Tibial artery (tissue), 4 donors: ENCODE measurements around the gene SLC35G3.

Experiments used
- DNase-seq, 2 donors: peaks; one replicate each; pipeline ENCODE4 v3.0.0-alpha.2; 2019
- H3K27ac ChIP-seq, 2 donors: fragments of 200-600 bp; sonication (generic) in 1 of 2; 1 replicate in 1 of 2; 2 replicates in 1 of 2; pipeline ENCODE4 v1.5.1; 2018 to 2019; ENCODE audit warnings: mild to moderate bottlenecking in 1 of 2
- H3K27me3 ChIP-seq, 2 donors: fragments of 200-600 bp; sonication (generic) in 1 of 2; one replicate each; pipeline versions ENCODE4 v1.5.1 to v1.6.0; 2016 to 2019
- H3K36me3 ChIP-seq, 3 donors: fragments of 200-600 bp; sonication (generic) in 2 of 3; one replicate each; pipeline ENCODE4 v1.5.1; 2016 to 2019; ENCODE audit warnings: mild to moderate bottlenecking in 2 of 3
- H3K4me1 ChIP-seq, 4 donors: fragments of 200-600 bp; sonication (generic) in 2 of 4; 1 replicate in 3 of 4; 2 replicates in 1 of 4; pipeline ENCODE4 v1.5.1; 2016 to 2019
- H3K4me3 ChIP-seq, 2 donors: fragments of 200-600 bp; sonication (generic) in 1 of 2; 1 replicate in 1 of 2; 2 replicates in 1 of 2; pipeline ENCODE4 v1.5.1; 2018 to 2019; ENCODE audit warnings: mild to moderate bottlenecking in 2 of 2
- H3K9me3 ChIP-seq, 3 donors: fragments of 200-600 bp; sonication (generic) in 1 of 3; one replicate each; pipeline ENCODE4 v1.5.1; 2016 to 2019
- intact Hi-C: fragments of 100-400 bp; cut with DNase I; formaldehyde crosslinking; loops from one replicate; pipeline ENCODE4 v1.15.0; 2023; ENCODE audit warnings: low total_unique reads
- TF ChIP-seq, protein P1 (sequence below), 2 experiments: fragments of 200-600 bp in 1 of 2; fragments of 450-650 bp in 1 of 2; IDR thresholded peaks; one replicate each; pipeline ENCODE4 v1.5.1; 2017 to 2019; ENCODE audit warnings: antibody characterized with exemption in 2 of 2, mild to moderate bottlenecking in 1 of 2, moderate library complexity in 1 of 2

Gene SLC35G3

GRCh38 chr17:35192708-35193107 lies 1.5 kb downstream of the SLC35G3 start:
- H3K9me3 ChIP-seq = no peaks in the 10 kb centered on the region
- no peak overlapping the region for H3K4me3 ChIP-seq
- no peaks in the 10 kb centered on the region for H3K4me1 ChIP-seq
- H3K36me3 ChIP-seq = no peaks in the 10 kb centered on the region
- TF ChIP-seq, protein P1, sequence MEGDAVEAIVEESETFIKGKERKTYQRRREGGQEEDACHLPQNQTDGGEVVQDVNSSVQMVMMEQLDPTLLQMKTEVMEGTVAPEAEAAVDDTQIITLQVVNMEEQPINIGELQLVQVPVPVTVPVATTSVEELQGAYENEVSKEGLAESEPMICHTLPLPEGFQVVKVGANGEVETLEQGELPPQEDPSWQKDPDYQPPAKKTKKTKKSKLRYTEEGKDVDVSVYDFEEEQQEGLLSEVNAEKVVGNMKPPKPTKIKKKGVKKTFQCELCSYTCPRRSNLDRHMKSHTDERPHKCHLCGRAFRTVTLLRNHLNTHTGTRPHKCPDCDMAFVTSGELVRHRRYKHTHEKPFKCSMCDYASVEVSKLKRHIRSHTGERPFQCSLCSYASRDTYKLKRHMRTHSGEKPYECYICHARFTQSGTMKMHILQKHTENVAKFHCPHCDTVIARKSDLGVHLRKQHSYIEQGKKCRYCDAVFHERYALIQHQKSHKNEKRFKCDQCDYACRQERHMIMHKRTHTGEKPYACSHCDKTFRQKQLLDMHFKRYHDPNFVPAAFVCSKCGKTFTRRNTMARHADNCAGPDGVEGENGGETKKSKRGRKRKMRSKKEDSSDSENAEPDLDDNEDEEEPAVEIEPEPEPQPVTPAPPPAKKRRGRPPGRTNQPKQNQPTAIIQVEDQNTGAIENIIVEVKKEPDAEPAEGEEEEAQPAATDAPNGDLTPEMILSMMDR (IDR thresholded peaks at IDR 0.05) = no peak
- no peaks in the 10 kb centered on the region for H3K27me3 ChIP-seq
- no peak overlapping the region for H3K27ac ChIP-seq
- no peak for DNase-seq
- intact Hi-C loops = no loop called here

DNA sequence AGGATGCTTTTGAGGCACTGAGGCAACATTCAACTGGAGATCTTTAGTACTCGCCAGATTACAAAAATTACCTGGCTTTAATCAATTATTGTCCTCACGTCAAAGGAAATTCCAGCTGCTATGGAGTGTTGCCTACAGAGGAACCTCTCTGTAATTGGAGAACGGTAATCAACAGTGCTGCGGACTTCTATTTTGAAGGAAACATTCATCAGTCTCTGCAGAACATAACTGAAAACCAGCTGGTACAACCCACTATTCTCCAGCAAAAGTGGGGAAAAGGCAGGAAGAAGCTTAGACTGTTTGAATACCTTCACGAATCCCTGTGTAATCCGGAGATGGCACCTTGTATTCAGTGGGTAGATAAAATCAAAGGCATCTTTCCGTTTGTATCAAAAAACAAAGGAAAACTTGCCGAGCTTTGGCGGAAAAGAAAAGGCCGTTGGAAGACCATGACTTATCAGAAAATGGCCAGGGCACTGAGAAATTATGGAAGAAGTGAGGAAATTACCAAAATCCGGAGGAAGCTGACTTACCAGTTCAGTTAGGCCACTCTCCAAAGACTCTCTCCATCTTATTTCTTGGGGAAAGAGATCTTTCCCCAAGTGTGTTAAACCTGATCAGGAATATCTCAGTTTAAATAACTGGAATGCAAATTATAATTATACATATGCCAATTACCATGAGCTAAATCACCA lies 3.0 kb downstream of the SLC35G3 start:
- Histone ChIP-seq H3K27me3 (no peaks in the 10 kb centered on the region), H3K4me1 (no peaks in the 10 kb centered on the region), H3K27ac (no peak overlapping the region), H3K9me3 (no peaks in the 10 kb centered on the region), H3K36me3 (no peaks in the 10 kb centered on the region), H3K4me3 (no peak overlapping the region)
- TF ChIP-seq, protein P1 (IDR thresholded peaks at IDR 0.05) = no peak
- intact Hi-C loops = no loop called here
- no peak for DNase-seq

- TF ChIP-seq, protein P1 (IDR thresholded peaks at IDR 0.05) = no peak
- no peak overlapping the region for H3K27ac ChIP-seq
- H3K36me3 ChIP-seq = no peaks in the 10 kb centered on the region
- intact Hi-C loops = no loop called here
- DNase-seq = no peak
- no peaks in the 10 kb centered on the region for H3K4me1 ChIP-seq
- no peaks in the 10 kb centered on the region for H3K27me3 ChIP-seq
- no peaks in the 10 kb centered on the region for H3K9me3 ChIP-seq
- no peak overlapping the region for H3K4me3 ChIP-seq
Observed at GRCh38 chr17:35189291-35189690, 4.9 kb downstream of the SLC35G3 start.

- H3K27me3 ChIP-seq = no peaks in the 10 kb centered on the region
- no peak for DNase-seq
- H3K36me3 ChIP-seq = no peaks in the 10 kb centered on the region
- H3K9me3 ChIP-seq = no peaks in the 10 kb centered on the region
- H3K27ac ChIP-seq = no peak overlapping the region
- intact Hi-C loops = no loop called here
- no peak overlapping the region for H3K4me3 ChIP-seq
- no peaks in the 10 kb centered on the region for H3K4me1 ChIP-seq
- TF ChIP-seq, protein P1 (IDR thresholded peaks at IDR 0.05) = no peak
Observed at GRCh38 chr17:35188111-35188510, 6.1 kb downstream of the SLC35G3 start.

DNA sequence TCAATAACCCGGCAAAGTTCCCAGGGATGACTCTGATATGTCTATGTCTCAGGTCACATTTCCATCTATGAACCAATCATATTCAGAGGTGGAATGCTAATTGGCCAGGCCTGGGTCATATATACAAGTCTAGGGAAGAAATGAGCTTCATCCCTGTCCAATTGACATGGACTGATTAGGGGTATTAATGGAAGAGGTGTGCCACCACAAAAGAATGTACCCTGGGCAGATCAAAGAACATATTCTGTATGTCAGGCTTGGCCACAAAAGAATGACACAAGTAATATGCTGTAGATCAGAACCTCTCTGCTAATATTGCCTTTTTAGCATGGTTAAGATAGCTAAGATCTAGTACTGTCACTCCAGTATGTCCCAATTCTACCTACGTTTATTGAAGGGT lies 6.7 kb downstream of the SLC35G3 start:
- peaks cover 0 to 3% of the 10 kb centered on the region in 2 donors for H3K27me3 ChIP-seq
- no peak for DNase-seq
- no peaks in the 10 kb centered on the region for H3K9me3 ChIP-seq
- H3K4me1 ChIP-seq = no peaks in the 10 kb centered on the region
- TF ChIP-seq, protein P1 (IDR thresholded peaks at IDR 0.05) = no peak
- intact Hi-C loops = no loop called here
- H3K36me3 ChIP-seq = no peaks in the 10 kb centered on the region
- H3K4me3 ChIP-seq = no peak overlapping the region
- no peak overlapping the region for H3K27ac ChIP-seq

GRCh38 chr17:35185849-35186248 lies 8.3 kb downstream of the SLC35G3 start:
- no peak for DNase-seq
- no peak overlapping the region for H3K4me3 ChIP-seq
- H3K9me3 ChIP-seq = no peaks in the 10 kb centered on the region
- TF ChIP-seq, protein P1 (IDR thresholded peaks at IDR 0.05) = no peak
- intact Hi-C loops = no loop called here
- H3K27me3 ChIP-seq = peaks cover 0 to 3% of the 10 kb centered on the region in 2 donors
- no peak overlapping the region for H3K27ac ChIP-seq
- H3K36me3 ChIP-seq = no peaks in the 10 kb centered on the region
- no peaks in the 10 kb centered on the region for H3K4me1 ChIP-seq
